OCI-LY7 (cell line): ENCODE results near the gene SIGLEC1. TPM values are rescaled to one million over a fixed set of nuclear protein-coding genes. Genes with fewer than 3 reads are reported as not detected.

ENCODE experiments used
- BruUV-seq: library from RNA; stranded (reverse); fragments of 400-500 nt; replicated peaks from 2 replicates; lab custom pipeline; 2021; lab: Mats Ljungman, UMichigan
- CTCF ChIA-PET: fragments of 300-600 bp; sonication (Branson Sonifier 250); formaldehyde crosslinking; loops from one replicate; lab custom pipeline; 2022; ENCODE audit warnings: antibody characterized with exemption; ENCODE audit not compliant: unreplicated experiment; lab: Charles Lee
- POLR2A ChIA-PET: fragments of 300-600 bp; sonication (Branson Sonifier 250); formaldehyde crosslinking; loops from one replicate; lab custom pipeline; 2022; ENCODE audit warnings: antibody characterized with exemption; lab: Charles Lee
- DNase-seq: peaks from one replicate; pipeline ENCODE4 v3.0.0-alpha.2; 2015; ENCODE audit warnings: low spot score
- H2AFZ ChIP-seq: fragments of 200-600 bp; sonication (generic), shearing (Covaris generic); 2 replicates; pipeline ENCODE4 v1.6.1; 2014; ENCODE audit warnings: mild to moderate bottlenecking, antibody characterized with exemption, low read length, moderate library complexity
- H3K27ac ChIP-seq: fragments of 200-600 bp; sonication (generic); 2 replicates; pipeline ENCODE4 v1.5.1; 2014; ENCODE audit warnings: mixed run types, low read depth, mild to moderate bottlenecking, moderate library complexity, low read length, inconsistent platforms; ENCODE audit not compliant: poor library complexity, severe bottlenecking
- H3K36me3 ChIP-seq: fragments of 200-600 bp; sonication (generic); 2 replicates; pipeline ENCODE4 v1.6.1; 2014; ENCODE audit warnings: mild to moderate bottlenecking, antibody characterized with exemption, low read length, moderate library complexity, mixed read lengths; ENCODE audit not compliant: insufficient read depth
- H3K4me1 ChIP-seq: fragments of 200-600 bp; sonication (generic); 2 replicates; pipeline ENCODE4 v1.5.1; 2014; ENCODE audit warnings: mild to moderate bottlenecking, low read length; ENCODE audit not compliant: insufficient read depth, poor library complexity, severe bottlenecking
- H3K4me2 ChIP-seq: fragments of 200-600 bp; sonication (generic); 2 replicates; pipeline ENCODE4 v1.6.1; 2014; ENCODE audit warnings: mild to moderate bottlenecking, low read length
- H3K4me3 ChIP-seq: fragments of 200-600 bp; sonication (generic); 2 replicates; pipeline ENCODE4 v1.5.1; 2014; ENCODE audit warnings: mild to moderate bottlenecking, low read depth, low read length; ENCODE audit not compliant: poor library complexity, severe bottlenecking
- H3K79me2 ChIP-seq: fragments of 200-600 bp; sonication (generic); 2 replicates; pipeline ENCODE4 v1.6.1; 2016; ENCODE audit warnings: low read depth, mild to moderate bottlenecking, low read length, moderate library complexity, mixed read lengths; ENCODE audit not compliant: insufficient read depth
- H3K9me2 ChIP-seq: fragments of 200-600 bp; sonication (generic); 2 replicates; pipeline ENCODE4 v1.6.1; 2016; ENCODE audit warnings: mild to moderate bottlenecking, low read length, mixed read lengths; ENCODE audit not compliant: insufficient read depth
- H3K9me3 ChIP-seq: fragments of 200-600 bp; sonication (generic); 2 replicates; pipeline ENCODE4 v1.6.1; 2014; ENCODE audit warnings: mild to moderate bottlenecking, mixed run types, low read length, mixed read lengths
- H4K20me1 ChIP-seq: fragments of 200-600 bp; sonication (generic); 2 replicates; pipeline ENCODE4 v1.6.1; 2014; ENCODE audit warnings: mild to moderate bottlenecking, antibody characterized with exemption, low read length, moderate library complexity, mixed read lengths; ENCODE audit not compliant: insufficient read depth
- EZH2phosphoT487 ChIP-seq: fragments of 200-600 bp; sonication (generic); IDR thresholded peaks from 2 replicates; pipeline ENCODE4 v1.6.1; 2018; ENCODE audit warnings: low read depth, borderline replicate concordance, mild to moderate bottlenecking, mixed run types, antibody characterized with exemption, low read length, moderate library complexity, mixed read lengths
- intact Hi-C: fragments of 100-400 bp; cut with micrococcal nuclease; formaldehyde crosslinking; loops from one replicate; pipeline ENCODE4 v1.10.0; 2022; ENCODE audit not compliant: unreplicated experiment
- total RNA-seq, 2 experiments: library from RNA; depleted of rRNA in 1 of 2; stranded (reverse); fragments of >200 nt in 1 of 2; shearing (Covaris generic) in 1 of 2; gene quantifications; 2 replicates each; pipeline ENCODE4 v1.2.3, GENCODE V29; 2014 to 2022
- TF ChIP-seq, protein P1 (sequence below): fragments of 200-600 bp; sonication (generic); conservative IDR thresholded peaks from 2 replicates; pipeline ENCODE4 v1.5.1; 2014; ENCODE audit warnings: mild to moderate bottlenecking, antibody characterized with exemption, low read length, moderate library complexity, mixed read lengths

SIGLEC1 gene
- total RNA-seq, 2 experiments from 2014 or later = 0.11 TPM; not detected in 1

DNA sequence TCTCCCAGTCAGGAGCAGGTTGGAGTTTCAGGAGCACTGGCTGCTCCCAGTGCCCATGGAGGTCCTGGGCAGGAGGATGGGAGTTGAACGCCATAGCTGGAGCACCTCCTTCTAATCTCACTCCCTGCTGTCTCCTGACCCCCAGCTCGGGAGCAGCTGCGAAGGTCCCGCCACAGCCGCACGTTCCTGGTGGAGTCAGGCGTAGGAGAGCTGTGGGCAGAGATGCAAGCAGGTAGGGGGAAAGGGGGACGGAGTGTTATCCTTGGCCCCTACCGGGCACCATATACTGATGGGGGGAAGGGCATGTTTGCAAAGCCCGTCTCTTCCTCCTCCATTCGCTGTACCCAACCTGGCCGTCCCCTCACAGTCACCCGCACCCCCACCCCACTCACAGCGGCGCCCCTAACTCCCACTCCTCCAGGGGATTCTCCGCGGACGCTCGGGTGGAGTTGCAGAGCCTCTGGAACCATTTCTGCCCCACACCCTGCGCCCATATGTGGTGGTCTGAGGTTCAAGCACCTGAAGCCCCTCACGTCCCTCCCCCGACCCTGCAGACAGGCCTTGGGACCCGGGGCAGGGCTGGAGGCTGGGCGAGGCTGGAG, 36.8 kb upstream of the SIGLEC1 start:
- TF ChIP-seq EZH2phosphoT487 = no peak
- TF ChIP-seq, protein P1, sequence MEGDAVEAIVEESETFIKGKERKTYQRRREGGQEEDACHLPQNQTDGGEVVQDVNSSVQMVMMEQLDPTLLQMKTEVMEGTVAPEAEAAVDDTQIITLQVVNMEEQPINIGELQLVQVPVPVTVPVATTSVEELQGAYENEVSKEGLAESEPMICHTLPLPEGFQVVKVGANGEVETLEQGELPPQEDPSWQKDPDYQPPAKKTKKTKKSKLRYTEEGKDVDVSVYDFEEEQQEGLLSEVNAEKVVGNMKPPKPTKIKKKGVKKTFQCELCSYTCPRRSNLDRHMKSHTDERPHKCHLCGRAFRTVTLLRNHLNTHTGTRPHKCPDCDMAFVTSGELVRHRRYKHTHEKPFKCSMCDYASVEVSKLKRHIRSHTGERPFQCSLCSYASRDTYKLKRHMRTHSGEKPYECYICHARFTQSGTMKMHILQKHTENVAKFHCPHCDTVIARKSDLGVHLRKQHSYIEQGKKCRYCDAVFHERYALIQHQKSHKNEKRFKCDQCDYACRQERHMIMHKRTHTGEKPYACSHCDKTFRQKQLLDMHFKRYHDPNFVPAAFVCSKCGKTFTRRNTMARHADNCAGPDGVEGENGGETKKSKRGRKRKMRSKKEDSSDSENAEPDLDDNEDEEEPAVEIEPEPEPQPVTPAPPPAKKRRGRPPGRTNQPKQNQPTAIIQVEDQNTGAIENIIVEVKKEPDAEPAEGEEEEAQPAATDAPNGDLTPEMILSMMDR = no peak
- intact Hi-C loops = no loop called here
- ChIA-PET CTCF (no interaction called here), POLR2A (no interaction called here)
- Histone ChIP-seq H3K4me2 (no peak overlapping the region), H3K36me3 (peaks cover 10% of the 10 kb centered on the region; the same call in 1 of the 2 replicates), H3K9me3 (no peaks in the 10 kb centered on the region), H3K4me1 (no peaks in the 10 kb centered on the region), H3K4me3 (no peak overlapping the region), H2AFZ (no peak overlapping the region), H3K79me2 (no peaks in the 10 kb centered on the region), H3K9me2 (no peaks in the 10 kb centered on the region), H4K20me1 (no peaks in the 10 kb centered on the region), H3K27ac (no peak overlapping the region)
- BruUV-seq = no TSS peak
- no peak for DNase-seq

DNA sequence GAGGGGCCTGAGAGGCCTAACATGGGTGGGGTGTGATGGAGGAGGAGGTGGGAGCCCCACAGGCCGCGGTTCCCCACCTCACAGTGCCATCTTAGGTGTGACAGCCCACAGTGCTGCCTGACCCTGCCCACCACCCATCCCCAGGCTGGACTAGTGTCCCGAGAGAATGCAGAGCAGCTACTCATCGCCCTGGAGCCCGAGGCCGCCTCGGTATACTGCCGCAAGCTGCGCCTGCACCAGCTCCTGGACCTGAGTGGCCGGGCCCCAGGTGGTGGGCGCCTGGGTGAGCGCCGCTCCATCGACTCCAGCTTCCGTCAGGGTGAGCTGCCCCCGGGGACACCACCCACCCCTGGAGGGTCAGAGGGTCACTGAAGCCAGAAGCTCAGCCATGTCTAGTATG, 35.7 kb upstream of the SIGLEC1 start:
- Histone ChIP-seq H3K79me2 (no peaks in the 10 kb centered on the region), H3K36me3 (peaks cover 10% of the 10 kb centered on the region; the same call in 1 of the 2 replicates), H3K4me2 (no peak overlapping the region), H3K4me3 (no peak overlapping the region), H3K4me1 (no peaks in the 10 kb centered on the region), H3K9me2 (no peaks in the 10 kb centered on the region), H3K27ac (no peak overlapping the region), H4K20me1 (no peaks in the 10 kb centered on the region), H3K9me3 (no peaks in the 10 kb centered on the region), H2AFZ (no peak overlapping the region)
- BruUV-seq = no TSS peak
- ChIA-PET CTCF (no interaction called here), POLR2A (interaction anchor here (1.0 kb wide), 1 partner anchor 18 kb away, joined by 4 read pairs; no protein-coding TSS in a partner anchor)
- intact Hi-C loops = no loop called here
- TF ChIP-seq, protein P1 = no peak
- TF ChIP-seq EZH2phosphoT487 = no peak
- no peak for DNase-seq

DNA sequence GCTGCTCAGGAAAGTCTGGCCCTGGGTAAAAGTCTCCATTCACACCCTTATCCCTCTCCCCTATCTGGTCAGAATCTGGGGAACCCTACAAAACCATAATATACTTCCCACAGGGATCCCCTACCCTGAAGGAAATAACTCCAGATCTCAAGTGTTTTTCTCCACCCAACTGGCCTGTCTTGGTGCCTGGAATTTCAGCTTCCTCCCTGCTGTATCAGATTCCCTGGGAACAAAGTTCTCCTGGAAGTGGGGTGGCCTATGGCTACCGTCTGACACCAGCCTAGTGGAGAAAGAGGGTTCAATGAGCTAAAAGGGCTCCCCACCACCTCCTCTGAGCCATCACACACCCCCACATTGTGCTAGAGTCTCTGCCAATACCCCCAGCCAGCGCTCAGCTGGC, 35.1 kb upstream of the SIGLEC1 start:
- H3K36me3 ChIP-seq = peaks cover 5% of the 10 kb centered on the region; the same call in 1 of the 2 replicates
- H3K4me2 ChIP-seq = no peak overlapping the region
- no TSS peak for BruUV-seq
- no peak overlapping the region for H3K27ac ChIP-seq
- TF ChIP-seq EZH2phosphoT487 = no peak
- TF ChIP-seq, protein P1 = no peak
- H3K79me2 ChIP-seq = no peaks in the 10 kb centered on the region
- no peak overlapping the region for H2AFZ ChIP-seq
- ChIA-PET POLR2A (interaction anchor here (1.0 kb wide), 1 partner anchor 18 kb away, joined by 4 read pairs; no protein-coding TSS in a partner anchor), CTCF (no interaction called here)
- no peaks in the 10 kb centered on the region for H3K9me2 ChIP-seq
- DNase-seq = no peak
- no peaks in the 10 kb centered on the region for H3K4me1 ChIP-seq
- H4K20me1 ChIP-seq = no peaks in the 10 kb centered on the region
- intact Hi-C loops = no loop called here
- no peaks in the 10 kb centered on the region for H3K9me3 ChIP-seq
- H3K4me3 ChIP-seq = no peak overlapping the region
